ENCODE data around the gene WDFY2.

WDFY2 gene

DNA sequence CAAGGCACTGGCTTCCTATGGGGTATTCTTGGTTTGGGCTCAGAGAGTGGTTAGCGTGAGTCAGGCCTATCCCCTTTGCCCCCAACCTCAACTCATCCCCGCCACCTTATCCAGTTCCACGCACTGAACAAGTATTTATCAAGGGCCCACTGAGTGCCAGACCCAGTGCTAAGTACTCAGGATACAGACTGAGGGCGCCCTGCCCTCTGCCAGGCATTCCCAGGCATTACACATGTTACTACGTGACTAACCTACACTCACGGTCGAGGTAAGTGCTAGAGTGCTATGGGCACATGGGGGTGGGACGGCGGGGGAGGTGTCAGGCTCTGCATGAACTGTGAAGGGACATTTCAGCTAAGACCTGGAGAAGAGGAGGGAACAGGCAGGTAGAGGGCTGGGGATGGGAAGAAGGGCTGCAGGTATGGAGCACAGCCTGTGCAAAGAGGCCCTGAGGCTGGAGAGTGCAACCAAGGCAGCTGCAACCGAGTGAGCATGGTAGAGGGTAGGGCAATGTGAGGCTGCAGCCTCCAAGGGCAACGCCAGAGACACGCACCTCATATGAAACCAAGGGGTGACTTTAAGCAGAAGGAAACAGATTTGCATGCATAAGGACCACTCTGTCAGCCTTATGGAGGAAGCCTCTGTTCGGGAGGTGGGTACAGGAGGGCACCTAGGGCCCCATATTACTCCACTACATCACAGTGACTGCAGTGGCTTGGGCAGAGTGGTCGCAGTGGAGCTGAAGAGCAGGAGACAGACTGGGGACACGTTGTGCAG, 197.2 kb downstream of the WDFY2 start:
- POLR2A ChIA-PET, result no interaction called here

DNA sequence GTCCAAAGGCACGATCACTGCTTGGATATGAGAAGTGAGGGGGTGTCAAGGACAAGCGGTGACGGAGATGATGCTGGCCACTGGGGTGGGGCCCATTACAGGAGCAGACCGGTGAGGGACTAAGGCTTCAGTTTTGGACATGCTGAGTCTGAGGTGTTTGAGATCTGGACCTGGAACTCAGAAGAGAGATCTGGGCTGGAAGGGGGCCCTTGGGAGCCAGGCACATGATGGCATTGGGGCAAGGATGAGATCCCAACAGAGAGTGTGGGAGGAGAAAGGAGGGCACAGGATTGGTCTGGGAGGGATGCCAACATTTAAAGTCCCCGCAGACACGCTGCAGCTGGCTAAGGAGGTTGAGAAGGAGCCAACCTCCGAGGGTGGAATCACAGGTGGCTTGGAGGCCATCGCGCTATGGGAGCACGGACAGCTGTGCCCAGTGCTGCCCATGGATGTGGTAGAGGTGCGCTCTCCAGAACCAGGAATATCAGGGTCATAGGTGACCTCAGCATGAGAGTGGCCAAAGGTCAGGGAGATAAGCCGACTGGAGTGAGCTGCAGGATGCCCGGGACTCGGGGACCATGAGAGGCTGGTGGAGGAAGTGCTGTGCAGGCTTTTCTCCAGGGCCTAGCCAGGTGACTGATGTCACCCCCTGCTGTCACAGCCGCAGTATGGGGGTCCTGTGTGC, 197.9 kb downstream of the WDFY2 start:
- POLR2A ChIA-PET, result no interaction called here
- CTCF ChIA-PET, result no interaction called here

More for the DNA sequence above, 197.2 kb downstream of the WDFY2 start:
- no peak for DNase-seq (ENCODE audit: extremely low spot score)
- CTCF ChIA-PET, result interaction anchor here (0.6 kb wide), 1 partner anchor 210 kb away, joined by 3 read pairs; no protein-coding TSS in a partner anchor
- TF ChIP-seq ARNT (IDR thresholded peaks at IDR 0.05) (no peak), SP1 (IDR thresholded peaks at IDR 0.05) (no peak), NFRKB (IDR thresholded peaks at IDR 0.05) (no peak), ELF4 (IDR thresholded peaks at IDR 0.05) (no peak), HDGF (IDR thresholded peaks at IDR 0.05; ENCODE audit: borderline replicate concordance) (no peak), FOXA1 (IDR thresholded peaks at IDR 0.05) (no peak), PKNOX1 (IDR thresholded peaks at IDR 0.05) (no peak), SUZ12 (IDR thresholded peaks at IDR 0.05) (no peak), L3MBTL2 (conservative IDR thresholded peaks at IDR 0.05) (no peak)

DNA sequence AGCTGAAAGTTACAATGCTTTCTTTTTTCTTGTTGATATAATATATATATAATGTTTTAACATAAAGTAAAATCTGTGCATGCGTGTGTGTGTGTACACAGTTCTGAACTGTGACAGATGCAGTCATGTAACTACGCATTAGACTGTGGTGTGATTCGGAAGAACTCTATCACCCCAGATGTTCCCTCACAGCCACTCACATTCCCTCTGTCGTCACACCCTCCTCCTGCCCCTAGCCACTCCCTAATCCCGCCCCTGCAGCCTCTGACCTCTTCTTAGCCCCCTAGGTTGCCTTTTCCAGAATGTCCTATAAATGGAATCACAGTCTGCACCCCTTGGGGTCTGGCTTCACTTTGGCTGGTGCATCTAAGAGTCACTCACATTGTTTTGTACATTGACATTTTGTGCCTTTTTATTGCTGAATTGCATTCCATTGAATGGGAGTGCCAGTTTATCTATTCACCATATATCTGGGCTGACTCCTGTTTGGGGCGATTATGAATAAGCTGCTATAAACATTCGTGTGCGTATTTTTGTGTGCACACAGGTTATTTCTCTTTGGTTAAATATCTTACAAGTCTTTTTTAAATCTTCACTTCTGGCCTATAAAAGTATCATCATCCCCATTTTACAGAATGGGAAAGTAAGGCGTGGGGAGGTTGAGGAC, 199.3 kb downstream of the WDFY2 start:
- ChIA-PET POLR2A (no interaction called here), CTCF (no interaction called here)
- TF ChIP-seq TARDBP (IDR thresholded peaks at IDR 0.05) (no peak), NFRKB (IDR thresholded peaks at IDR 0.05) (no peak), CTBP1 (IDR thresholded peaks at IDR 0.05; ENCODE audit: borderline replicate concordance) (no peak), L3MBTL2 (conservative IDR thresholded peaks at IDR 0.05) (no peak)
- no peak for DNase-seq (ENCODE audit: extremely low spot score)

More for the DNA sequence above, 197.9 kb downstream of the WDFY2 start:
- TF ChIP-seq FOXK2 (IDR thresholded peaks at IDR 0.05), result no peak
- TF ChIP-seq BHLHE40 (IDR thresholded peaks at IDR 0.05; ENCODE audit: borderline replicate concordance), result no peak
- TF ChIP-seq HDGF (IDR thresholded peaks at IDR 0.05; ENCODE audit: borderline replicate concordance), result no peak
- TF ChIP-seq LEF1 (IDR thresholded peaks at IDR 0.05; ENCODE audit: borderline replicate concordance), result no peak
- TF ChIP-seq ELF4 (IDR thresholded peaks at IDR 0.05), result no peak
- TF ChIP-seq SUZ12 (IDR thresholded peaks at IDR 0.05), result no peak
- no peak for TF ChIP-seq FOXM1 (IDR thresholded peaks at IDR 0.05; ENCODE audit: borderline replicate concordance)
- TF ChIP-seq ZNF384 (IDR thresholded peaks at IDR 0.05), result no peak
- TF ChIP-seq PKNOX1 (IDR thresholded peaks at IDR 0.05), result no peak
- no peak for TF ChIP-seq TARDBP (IDR thresholded peaks at IDR 0.05)
- no peak for TF ChIP-seq SP1 (IDR thresholded peaks at IDR 0.05)
- no peak for TF ChIP-seq NFRKB (IDR thresholded peaks at IDR 0.05)
- no peak for TF ChIP-seq CTBP1 (IDR thresholded peaks at IDR 0.05; ENCODE audit: borderline replicate concordance)
- TF ChIP-seq L3MBTL2 (conservative IDR thresholded peaks at IDR 0.05), result no peak
- no peak for DNase-seq (ENCODE audit: extremely low spot score)

DNA sequence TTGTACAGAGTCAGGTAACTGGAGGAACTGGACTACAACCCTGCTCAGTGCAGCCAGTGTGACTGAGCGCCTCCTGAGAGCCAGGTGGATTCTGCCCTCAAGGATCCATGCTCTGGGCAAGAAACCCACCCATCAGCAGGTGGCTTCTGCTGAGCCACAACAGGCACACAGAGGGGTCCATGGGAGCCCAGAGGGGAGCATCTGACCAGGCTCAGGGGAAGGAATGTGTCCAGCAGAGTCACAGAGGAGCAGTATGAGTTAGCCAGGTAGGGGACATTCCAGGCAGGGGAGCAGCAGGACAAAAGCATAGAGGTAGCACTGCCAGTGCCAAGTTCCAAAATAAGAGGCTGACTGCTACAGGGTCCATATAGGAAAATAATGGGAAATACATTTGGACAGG, 199.8 kb downstream of the WDFY2 start:
- TF ChIP-seq SP1 (IDR thresholded peaks at IDR 0.05), result no peak
- TF ChIP-seq ZNF384 (IDR thresholded peaks at IDR 0.05), result no peak
- no peak for TF ChIP-seq NFRKB (IDR thresholded peaks at IDR 0.05)
- TF ChIP-seq FOXA1 (IDR thresholded peaks at IDR 0.05), result no peak
- TF ChIP-seq CTBP1 (IDR thresholded peaks at IDR 0.05; ENCODE audit: borderline replicate concordance), result no peak
- no peak for TF ChIP-seq HDGF (IDR thresholded peaks at IDR 0.05; ENCODE audit: borderline replicate concordance)
- no peak for TF ChIP-seq BHLHE40 (IDR thresholded peaks at IDR 0.05; ENCODE audit: borderline replicate concordance)
- no peak for TF ChIP-seq L3MBTL2 (conservative IDR thresholded peaks at IDR 0.05)
- no peak for TF ChIP-seq FOXM1 (IDR thresholded peaks at IDR 0.05; ENCODE audit: borderline replicate concordance)
- TF ChIP-seq LEF1 (IDR thresholded peaks at IDR 0.05; ENCODE audit: borderline replicate concordance), result no peak
- no peak for TF ChIP-seq ELF4 (IDR thresholded peaks at IDR 0.05)
- TF ChIP-seq PKNOX1 (IDR thresholded peaks at IDR 0.05), result no peak
- TF ChIP-seq ARNT (IDR thresholded peaks at IDR 0.05), result no peak
- TF ChIP-seq SUZ12 (IDR thresholded peaks at IDR 0.05), result no peak
- no peak for TF ChIP-seq TARDBP (IDR thresholded peaks at IDR 0.05)
- TF ChIP-seq FOXK2 (IDR thresholded peaks at IDR 0.05), result no peak
- POLR2A ChIA-PET, result no interaction called here
- CTCF ChIA-PET, result no interaction called here
- DNase-seq (ENCODE audit: extremely low spot score), result no peak

DNA sequence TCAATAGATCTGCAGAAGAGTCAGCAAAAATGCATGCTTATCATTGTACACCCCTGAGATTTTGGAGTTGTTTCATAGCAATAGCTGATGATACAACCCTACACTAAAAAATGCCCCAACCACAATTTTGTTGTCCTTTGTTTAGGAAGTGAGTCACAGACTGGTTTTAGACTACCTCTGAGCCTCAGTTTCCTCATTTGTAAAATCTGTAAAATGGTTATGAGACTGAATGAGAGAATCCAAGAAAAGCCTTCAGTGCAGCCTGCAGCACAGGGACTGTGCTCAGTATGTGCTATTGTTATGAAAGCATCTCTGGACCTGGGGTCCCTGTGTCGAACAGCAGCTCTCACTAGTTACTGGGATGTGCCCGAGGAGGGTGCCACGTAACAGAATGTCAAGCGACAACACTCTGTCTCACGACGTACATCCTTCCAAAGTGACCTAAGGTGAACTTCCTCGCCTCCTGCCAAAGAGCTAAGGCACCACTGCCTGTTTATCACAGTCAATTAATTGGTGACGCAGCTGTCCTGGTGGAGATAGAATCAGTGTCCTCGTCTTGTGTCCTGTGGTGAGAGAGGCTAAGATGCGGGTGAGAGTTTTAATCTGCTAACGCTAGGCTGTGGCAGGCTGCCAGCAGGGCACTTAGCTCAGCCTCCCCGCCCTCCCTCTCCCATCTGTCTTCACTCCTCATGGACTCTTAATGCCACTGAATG, 201.6 kb downstream of the WDFY2 start:
- POLR2A ChIA-PET, result interaction anchor here (0.9 to 1.1 kb wide), 3 partner anchors 10 to 333 kb away, joined by 3 to 5 read pairs (median 3); partner anchors contain the start of gene INTS6
- CTCF ChIA-PET, result interaction anchor here (0.6 to 0.9 kb wide), 2 partner anchors 12 to 1320 kb away, joined by 3 read pairs; no protein-coding TSS in a partner anchor
- peak; percentile 67 for DNase-seq (ENCODE audit: extremely low spot score)
- TF ChIP-seq CTBP1 (IDR thresholded peaks at IDR 0.05; ENCODE audit: borderline replicate concordance), result 0 out of 2 replicates have a peak, but pooled peaks have one; percentile 39
- TF ChIP-seq PKNOX1 (IDR thresholded peaks at IDR 0.05), result no peak
